Measurements from ENCODE around the gene VSX2.

The VSX2 gene

GRCh38 chr14:74223016-74223415 is 16.2 kb upstream of the VSX2 start:
- DNase-seq = no peak

GRCh38 chr14:74231784-74232183 is 7.5 kb upstream of the VSX2 start:
- DNase-seq = no peak

- DNase-seq = no peak
Measured at GRCh38 chr14:74235017-74235416, 4.2 kb upstream of the VSX2 start.

- no peak for DNase-seq
Measured at GRCh38 chr14:74237441-74237840, 1.8 kb upstream of the VSX2 start.

- no peak for DNase-seq
Measured at GRCh38 chr14:74239848-74240793, 872 bp downstream of the VSX2 start.

DNA sequence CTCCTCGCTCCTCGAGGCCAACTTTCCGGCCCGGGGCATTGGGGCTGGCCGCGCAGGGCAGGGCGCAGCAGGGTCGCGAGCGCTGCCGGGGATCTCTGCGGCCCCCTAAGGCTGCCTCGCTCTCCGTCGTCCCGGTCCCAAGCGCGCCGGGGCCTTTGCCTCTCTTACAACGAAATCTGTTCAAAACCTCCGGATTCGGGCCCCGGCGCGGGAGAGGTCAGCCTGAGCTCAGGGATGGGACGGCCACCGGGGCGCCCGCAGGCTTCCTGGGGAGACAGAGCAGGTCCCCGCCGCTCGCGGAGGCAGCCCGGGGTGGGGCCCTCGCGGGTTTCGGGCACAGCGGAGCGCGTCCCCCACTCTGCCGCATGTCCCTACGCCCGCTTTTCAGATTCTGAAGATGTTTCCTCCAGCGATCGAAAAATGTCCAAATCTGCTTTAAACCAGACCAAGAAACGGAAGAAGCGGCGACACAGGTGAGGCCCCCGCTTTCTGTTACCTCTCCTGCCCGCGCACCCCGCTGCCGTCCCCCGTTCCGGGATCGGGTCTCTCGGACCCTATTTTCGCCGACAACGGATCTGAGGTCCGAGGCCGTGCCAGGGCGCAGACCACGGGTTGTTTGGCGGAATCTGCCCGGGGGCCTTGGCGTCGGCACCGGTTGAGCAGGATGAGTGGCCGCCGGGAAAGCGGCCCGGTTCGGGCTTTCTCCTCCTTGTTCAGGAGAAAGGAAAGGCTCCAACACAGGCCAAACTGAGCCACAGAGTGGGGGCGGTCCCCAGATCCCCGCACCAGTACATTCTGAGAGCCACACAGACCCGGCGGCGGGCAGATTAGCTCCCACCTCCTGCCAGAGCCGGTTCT is 1.8 kb downstream of the VSX2 start:
- DNase-seq = peak in 1 of 6 experiments; percentile 5

GRCh38 chr14:74241652-74242017 is 2.4 kb downstream of the VSX2 start:
- DNase-seq = no peak

DNA sequence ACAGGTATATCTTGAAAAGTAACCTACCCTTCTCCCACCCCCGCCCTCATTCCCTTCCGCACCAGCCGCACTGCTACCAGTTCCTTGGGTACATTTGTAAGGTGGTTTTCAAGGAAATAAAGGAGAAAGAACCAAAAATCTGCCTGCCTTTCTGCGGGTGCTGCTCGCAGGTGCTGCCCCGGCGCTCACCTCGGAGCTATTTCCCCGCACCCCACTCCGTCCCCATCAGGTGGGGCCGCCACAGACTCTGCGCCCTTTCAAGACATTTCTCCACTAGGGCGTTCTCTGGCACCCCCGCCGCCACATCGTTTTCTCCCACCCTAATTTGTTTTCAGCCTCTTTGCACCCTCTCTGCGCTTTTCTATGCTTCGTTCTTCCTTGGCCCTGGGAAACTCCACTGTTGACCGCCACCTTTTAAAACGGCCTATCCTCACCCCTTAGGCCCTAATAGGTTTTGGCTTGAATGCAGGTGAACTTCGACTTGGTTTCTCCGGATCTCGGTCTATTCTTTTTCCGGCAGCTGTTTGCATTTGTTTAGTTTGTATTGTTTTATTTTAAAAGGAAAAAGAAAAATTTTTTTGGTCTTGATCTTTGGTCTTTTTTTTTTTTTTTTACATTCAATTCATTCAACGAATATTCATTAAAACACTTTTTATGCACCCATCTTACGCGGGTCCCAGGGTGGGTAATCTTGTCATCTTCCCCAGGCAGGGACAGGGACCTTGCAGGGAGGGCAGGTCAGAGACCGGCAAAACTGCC is 3.0 kb downstream of the VSX2 start:
- DNase-seq = no peak

DNA sequence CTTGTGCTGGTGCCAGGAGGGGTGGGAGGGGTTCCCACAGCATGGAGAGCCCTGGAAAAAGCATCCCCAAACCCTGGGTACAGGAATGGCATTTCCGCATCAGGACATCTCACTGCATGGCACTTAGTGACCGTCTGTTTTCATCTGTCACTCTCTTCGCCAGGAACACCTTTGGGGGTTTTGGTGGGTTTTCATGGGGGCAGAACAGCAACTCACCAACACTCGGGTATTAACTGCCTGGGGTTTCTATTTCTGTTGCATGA is 3.5 kb downstream of the VSX2 start:
- DNase-seq = no peak

DNA sequence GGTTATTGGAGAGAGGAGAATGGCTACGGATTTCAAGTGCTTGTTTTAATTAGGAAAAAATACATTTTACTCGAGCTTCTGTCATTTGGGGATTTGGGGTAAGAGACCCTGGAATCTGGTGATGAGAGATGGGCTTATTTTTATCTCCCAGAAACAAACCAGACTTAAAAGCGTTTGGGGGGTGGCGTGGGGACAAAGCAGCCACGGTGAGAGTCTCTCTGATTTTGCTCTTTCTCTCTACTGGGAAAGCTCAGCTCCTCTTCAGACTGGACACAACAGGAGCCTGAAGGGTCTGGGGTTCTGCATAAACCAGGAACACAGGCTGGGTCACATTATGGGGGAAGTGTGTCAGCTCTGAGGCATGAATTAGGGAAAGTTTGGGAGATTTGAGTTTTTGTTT is 3.8 kb downstream of the VSX2 start:
- no peak for DNase-seq

- no peak for DNase-seq
Measured at GRCh38 chr14:74244115-74244514, 4.9 kb downstream of the VSX2 start.

GRCh38 chr14:74245292-74245691 is 6.0 kb downstream of the VSX2 start:
- DNase-seq = no peak

DNA sequence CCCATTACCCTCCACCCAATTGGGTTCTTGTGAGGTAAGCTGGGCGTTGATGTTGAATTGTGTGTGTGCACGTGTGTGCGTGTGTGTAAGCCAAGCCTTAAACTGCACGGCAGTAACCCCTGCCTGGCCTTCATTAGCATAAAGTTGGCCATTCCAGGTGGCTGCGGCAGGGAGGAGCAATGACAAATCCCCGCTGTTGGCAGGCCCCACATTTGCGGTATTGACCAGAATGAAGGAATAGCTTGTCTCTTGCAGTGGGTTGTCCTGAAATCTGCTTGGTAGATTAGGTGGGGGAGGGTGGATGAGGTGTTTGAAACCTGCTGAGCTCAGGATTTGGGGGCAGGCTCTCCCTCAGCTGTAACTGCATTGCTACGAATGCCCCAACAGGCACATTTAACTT is 7.3 kb downstream of the VSX2 start:
- no peak for DNase-seq

DNA sequence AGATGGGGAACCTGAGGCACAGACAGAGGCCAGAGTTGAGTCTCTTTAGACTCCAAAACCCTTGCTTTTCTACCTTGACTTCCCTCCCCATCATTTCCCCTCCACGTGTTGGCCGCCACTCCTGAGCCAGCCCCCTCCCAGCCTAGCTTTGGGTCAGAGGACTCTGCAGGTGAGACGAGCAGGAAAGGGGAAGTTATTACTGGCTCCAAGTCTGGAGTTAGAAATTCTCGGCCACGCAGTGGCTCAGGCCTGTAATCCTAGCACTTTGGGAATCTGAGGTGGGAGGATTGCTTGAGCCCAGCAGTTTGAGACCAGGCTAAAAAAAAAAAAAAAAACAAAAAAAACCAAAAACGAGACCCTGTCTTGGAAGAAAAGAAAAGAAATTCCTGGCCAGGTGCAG is 8.8 kb downstream of the VSX2 start:
- DNase-seq = no peak

- DNase-seq = no peak
Measured at GRCh38 chr14:74249433-74250375, 10.5 kb downstream of the VSX2 start.

DNA sequence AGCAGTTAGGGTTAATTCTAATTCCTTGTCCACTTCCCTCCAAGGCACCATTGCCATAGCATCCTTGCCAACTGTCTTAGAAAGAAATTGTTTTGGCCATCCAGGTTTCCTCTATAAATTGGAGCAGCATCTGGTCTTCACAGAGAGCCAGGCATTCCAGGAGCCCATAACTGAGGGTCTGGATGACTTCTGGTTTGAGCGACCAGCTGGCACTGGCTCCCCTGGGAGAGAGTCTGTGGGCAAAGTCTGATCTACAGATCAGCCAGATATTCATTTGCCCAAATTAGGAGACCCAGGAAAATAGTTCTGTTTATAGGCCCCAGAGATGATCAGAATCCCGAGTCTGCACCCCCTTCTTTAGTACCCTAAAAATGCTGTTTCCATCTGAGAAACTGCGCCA is 16.0 kb downstream of the VSX2 start:
- DNase-seq = no peak

- DNase-seq = peak; percentile 34 to 84 (median 59)
Measured at GRCh38 chr14:74257078-74257940, 18.1 kb downstream of the VSX2 start.

GRCh38 chr14:74257941-74258763 is 18.9 kb downstream of the VSX2 start:
- peak in 2 of 6 experiments; percentile 25 to 31 for DNase-seq

- DNase-seq = no peak
Measured at GRCh38 chr14:74258764-74259035, 19.5 kb downstream of the VSX2 start.

DNA sequence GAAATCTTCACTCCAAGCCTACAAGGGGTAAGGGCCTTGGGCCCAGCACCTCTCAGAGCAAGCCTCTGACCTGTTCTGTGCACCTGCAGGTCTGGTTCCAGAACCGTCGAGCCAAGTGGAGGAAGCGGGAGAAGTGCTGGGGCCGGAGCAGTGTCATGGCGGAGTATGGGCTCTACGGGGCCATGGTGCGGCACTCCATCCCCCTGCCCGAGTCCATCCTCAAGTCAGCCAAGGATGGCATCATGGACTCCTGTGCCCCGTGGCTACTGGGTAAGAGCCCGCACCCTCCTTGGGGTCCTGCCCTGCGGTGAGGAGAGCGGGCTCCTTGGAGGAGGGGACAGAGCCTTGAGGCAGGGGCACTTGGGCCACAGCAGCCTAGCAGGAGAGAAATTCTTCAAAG is 20.3 kb downstream of the VSX2 start:
- no peak for DNase-seq

Measured in stimulated activated naive CD4-positive, alpha-beta T cell (primary cell).